NCI-H1417 (cell line): Measurements from ENCODE around the gene SPATA31D1.

Experiments
- DNase-seq, 3 experiments: peaks; one replicate each; lab custom pipeline; 2025; lab: John Stamatoyannopoulos, UW

Gene SPATA31D1

GRCh38 chr9:82022121-82022520 is 33.5 kb downstream of the SPATA31D1 start:
- no peak for DNase-seq

- DNase-seq = no peak
These were observed 36.3 kb downstream of the SPATA31D1 start for GRCh38 chr9:82024908-82025307.

GRCh38 chr9:82031538-82032280 is 43.1 kb downstream of the SPATA31D1 start:
- DNase-seq = no peak

- DNase-seq = no peak
These were observed 46.6 kb downstream of the SPATA31D1 start for GRCh38 chr9:82034956-82035731.

- DNase-seq = no peak
These were observed 47.5 kb downstream of the SPATA31D1 start for GRCh38 chr9:82036086-82036485.

- no peak for DNase-seq
These were observed 48.6 kb downstream of the SPATA31D1 start for GRCh38 chr9:82037126-82037525.

- DNase-seq = no peak
These were observed 50.3 kb downstream of the SPATA31D1 start for GRCh38 chr9:82038897-82039296.
